ENCODE measurements around the gene ABCC2.

- TF ChIP-seq CTCF (IDR thresholded peaks at IDR 0.05): no peak
- TF ChIP-seq POLR2A (IDR thresholded peaks at IDR 0.05): no peak
Observed at GRCh38 chr10:99805190-99805589, 22.8 kb downstream of the ABCC2 start.
